GM21390 (cell line): Measurements from ENCODE around the gene BRF1.
"Not testable (repeated sequence)": the region's sequence is repeated elsewhere in the genome, so short reads cannot be mapped to it uniquely, and the experiment has no call there.

Experiments
- ATAC-seq: cut with Tn5 transposase; IDR thresholded peaks from one replicate; pipeline ENCODE4 v1.9.1; 2021; ENCODE audit not compliant: unreplicated experiment

Gene BRF1

GRCh38 chr14:105333613-105334364, 33.0 kb upstream of the BRF1 start:
- ATAC-seq: no peak

GRCh38 chr14:105333020-105333490, 32.3 kb upstream of the BRF1 start:
- ATAC-seq: no peak

GRCh38 chr14:105332350-105332874, 31.6 kb upstream of the BRF1 start:
- ATAC-seq: no peak

GRCh38 chr14:105331575-105332349, 31.0 kb upstream of the BRF1 start:
- no peak for ATAC-seq

GRCh38 chr14:105330491-105330895, 29.7 kb upstream of the BRF1 start:
- ATAC-seq: no peak

GRCh38 chr14:105329411-105330150, 28.8 kb upstream of the BRF1 start:
- ATAC-seq: no peak

- no peak for ATAC-seq
Observed at GRCh38 chr14:105328678-105329390, 28.0 kb upstream of the BRF1 start.

GRCh38 chr14:105328070-105328677, 27.4 kb upstream of the BRF1 start:
- no peak for ATAC-seq

GRCh38 chr14:105327695-105328045, 26.9 kb upstream of the BRF1 start:
- not testable (repeated sequence) for ATAC-seq

GRCh38 chr14:105326891-105327694, 26.3 kb upstream of the BRF1 start:
- ATAC-seq: no peak

GRCh38 chr14:105326568-105326867, 25.7 kb upstream of the BRF1 start:
- ATAC-seq: no peak

- ATAC-seq: no peak
Observed at GRCh38 chr14:105325716-105326567, 25.1 kb upstream of the BRF1 start.

GRCh38 chr14:105325303-105325702, 24.5 kb upstream of the BRF1 start:
- no peak for ATAC-seq

- no peak for ATAC-seq
Observed at GRCh38 chr14:105324871-105325270, 24.1 kb upstream of the BRF1 start.

GRCh38 chr14:105324080-105324778, 23.4 kb upstream of the BRF1 start:
- no peak for ATAC-seq

GRCh38 chr14:105323663-105324062, 22.9 kb upstream of the BRF1 start:
- ATAC-seq: no peak

GRCh38 chr14:105322791-105323556, 22.2 kb upstream of the BRF1 start:
- no peak for ATAC-seq
